H1 (cell line): ENCODE data around the gene GPA33. TPM values are rescaled to one million over a fixed set of nuclear protein-coding genes. Genes with fewer than 3 reads are reported as not detected.

Source experiments
- BACH1 ChIP-seq: IDR thresholded peaks from 2 replicates; pipeline ENCODE4 v1.6.1; 2012; ENCODE audit warnings: low read length, improper control_type of control experiment
- CTCF ChIP-seq, 3 experiments: IDR thresholded peaks; 1 replicate in 2 of 3; 2 replicates in 1 of 3; pipeline versions ENCODE4 v1.5.1 to v1.6.1; 2011; ENCODE audit warnings: low read length in 3 of 3, mild to moderate bottlenecking in 3 of 3, inconsistent platforms in 2 of 3, low read depth in 1 of 3, moderate library complexity in 1 of 3; ENCODE audit not compliant: insufficient read depth in 1 of 3; ENCODE audit errors: control extremely low read depth in 1 of 3
- E2F6 ChIP-seq: IDR thresholded peaks from 2 replicates; pipeline ENCODE4 v1.6.1; 2012; ENCODE audit warnings: inconsistent platforms
- RAD21 ChIP-seq, 2 experiments: IDR thresholded peaks in 1 of 2; conservative IDR thresholded peaks in 1 of 2; 2 replicates each; pipeline ENCODE4 v1.6.1; 2011; ENCODE audit warnings: low read depth in 2 of 2, low read length in 2 of 2, improper control_type of control experiment in 1 of 2, inconsistent platforms in 1 of 2, mild to moderate bottlenecking in 1 of 2, moderate library complexity in 1 of 2
- YY1 ChIP-seq: IDR thresholded peaks from 2 replicates; pipeline ENCODE4 v1.6.1; 2011; ENCODE audit warnings: low read depth, mild to moderate bottlenecking, low read length
- polyA plus RNA-seq, 7 experiments: library from polyadenylated mRNA; depleted of rRNA in 3 of 7; stranded (reverse) in 5 of 7; unstranded in 2 of 7; fragments of >200 nt in 5 of 7; fragments of 200-250 nt in 2 of 7; gene quantifications; 1 replicate in 5 of 7; 2 replicates in 1 of 7; 4 replicates in 1 of 7; pipeline versions ENCODE4 v1.2.1 to v1.2.3, GENCODE V29; 2011 to 2013; ENCODE audit warnings: missing spikeins in 2 of 7, mixed read lengths in 2 of 7
- total RNA-seq: library from RNA; stranded (reverse); fragmentation: NEBNext Ultra II Directional; extraction: Animal tissue kit (Norgen Biotek cat#: 25700); gene quantifications from 2 replicates; pipeline ENCODE4 v1.2.1, GENCODE V29; 2021

GPA33 gene
- total and polyA plus RNA-seq, 2 of the 8 experiments (the other 6 are each of a cell fraction or from before 2014, with no cell fraction given): 0.19 to 0.67 TPM

- TF ChIP-seq CTCF (IDR thresholded peaks at IDR 0.05; ENCODE audit: control extremely low read depth in 1 of 3, insufficient read depth in 1 of 3, low read depth in 1 of 3, low read length in 3 of 3) (peak; percentile 84 to 94 (median 93)), YY1 (0 out of 2 replicates have a peak, but pooled peaks have one; percentile 34), RAD21 (IDR thresholded peaks at IDR 0.05 in 1 of 2, conservative IDR thresholded peaks at IDR 0.05 in 1 of 2; ENCODE audit: low read depth in 2 of 2, low read length in 2 of 2) (peak; percentile 97 to 100), BACH1 (peak; percentile 67), E2F6 (peak; percentile 49; the same call in 1 of the 2 replicates)
Observed at GRCh38 chr1:167066333-167067122, 23.6 kb downstream of the GPA33 start (continued).
